HCT116 (cell line): ENCODE measurements around the gene ALCAM. TPM values are rescaled to one million over a fixed set of nuclear protein-coding genes. Genes with fewer than 3 reads are reported as not detected.

Experiments used
- ATAC-seq: fragments of 200-7000 bp; cut with Tn5 transposase; 2 replicates; pipeline ENCODE4 v1.9.1; 2020; ENCODE audit warnings: mild to moderate bottlenecking, moderate library complexity
- BruUV-seq: library from RNA; stranded (reverse); fragments of 400-500 nt; replicated peaks from 2 replicates; lab custom pipeline; 2021; lab: Mats Ljungman, UMichigan
- CTCF ChIA-PET: fragments of 300-600 bp; sonication (Branson Sonifier 250); formaldehyde crosslinking; loops from one replicate; lab custom pipeline; 2021; ENCODE audit warnings: antibody characterized with exemption; lab: Charles Lee
- POLR2A ChIA-PET: fragments of 300-600, 350-600 bp; sonication (Branson Sonifier 250); formaldehyde crosslinking; loops from one replicate; lab custom pipeline; 2021; ENCODE audit warnings: antibody characterized with exemption; lab: Charles Lee
- RAD21 ChIA-PET, 2 experiments: fragments of 300-600 bp; sonication (Branson Sonifier 250); formaldehyde crosslinking; loops; one replicate each; lab custom pipeline; 2023; ENCODE audit warnings: low total read pairs in 2 of 2; ENCODE audit not compliant: uncharacterized antibody in 2 of 2, unreplicated experiment in 2 of 2, low non-redundant PET in 1 of 2; lab: Charles Lee
- DNase-seq: peaks from one replicate; pipeline ENCODE4 v3.0.0-alpha.2; 2010; ENCODE audit warnings: low read depth, low spot score
- H2AFZ ChIP-seq: fragments of 200-600 bp; shearing (Covaris generic), sonication (generic); 2 replicates; pipeline ENCODE4 v1.6.1; 2017; ENCODE audit warnings: low read depth, mixed run types, mixed read lengths, antibody characterized with exemption, low read length; ENCODE audit not compliant: poor library complexity, severe bottlenecking
- H3K27ac ChIP-seq: 2 replicates; pipeline ENCODE4 v1.5.1; 2012; ENCODE audit warnings: low read depth, low read length
- H3K27me3 ChIP-seq: fragments of 200-600 bp; sonication (generic); 2 replicates; pipeline ENCODE4 v1.6.1; 2016; ENCODE audit warnings: mixed run types, low read length, mixed read lengths; ENCODE audit not compliant: insufficient read depth
- H3K36me3 ChIP-seq, 2 experiments: fragments of 200-500 bp in 1 of 2; fragments of 200-600 bp in 1 of 2; sonication (Bioruptor generic) in 1 of 2; sonication (generic) in 1 of 2; 2 replicates each; pipeline versions ENCODE4 v1.5.1 to v1.6.1; 2014 to 2016; ENCODE audit warnings: low read length in 2 of 2, inconsistent platforms in 1 of 2, mixed read lengths in 1 of 2, mixed run types in 1 of 2; ENCODE audit not compliant: insufficient read depth in 2 of 2, control insufficient read depth in 1 of 2
- H3K4me1 ChIP-seq, 2 experiments: fragments of 200-600 bp in 1 of 2; sonication (generic) in 1 of 2; 2 replicates each; pipeline versions ENCODE4 v1.5.1 to v1.6.1; 2012 to 2017; ENCODE audit warnings: low read length in 2 of 2, inconsistent platforms in 1 of 2, mild to moderate bottlenecking in 1 of 2, mixed read lengths in 1 of 2, mixed run types in 1 of 2, moderate library complexity in 1 of 2; ENCODE audit not compliant: insufficient read depth in 2 of 2, control insufficient read depth in 1 of 2
- H3K4me2 ChIP-seq: fragments of 200-600 bp; sonication (generic); 2 replicates; pipeline ENCODE4 v1.6.1; 2017; ENCODE audit warnings: mixed run types, low read length, mixed read lengths
- H3K4me3 ChIP-seq, 2 experiments: fragments of 200-600 bp in 1 of 2; sonication (generic) in 1 of 2; replicated peaks in 1 of 2; 2 replicates each; pipeline ENCODE4 v1.5.1; 2011 to 2016; ENCODE audit warnings: low read length in 2 of 2, control low read depth in 1 of 2, low read depth in 1 of 2, mild to moderate bottlenecking in 1 of 2, mixed read lengths in 1 of 2, mixed run types in 1 of 2
- H3K79me2 ChIP-seq: fragments of 200-600 bp; sonication (generic); 2 replicates; pipeline ENCODE4 v1.6.1; 2017; ENCODE audit warnings: mild to moderate bottlenecking, mixed run types, low read length, moderate library complexity, mixed read lengths; ENCODE audit not compliant: insufficient read depth
- H3K9ac ChIP-seq: fragments of 200-600 bp; sonication (generic); 2 replicates; pipeline ENCODE4 v1.6.1; 2016; ENCODE audit warnings: low read length, mixed read lengths
- H3K9me2 ChIP-seq: fragments of 200-600 bp; sonication (generic), shearing (Covaris generic); 2 replicates; pipeline ENCODE4 v1.6.1; 2017; ENCODE audit warnings: mixed run types, mild to moderate bottlenecking, moderate library complexity; ENCODE audit not compliant: insufficient read depth
- H3K9me3 ChIP-seq, 2 experiments: fragments of 200-500 bp in 1 of 2; fragments of 200-600 bp in 1 of 2; sonication (Bioruptor generic) in 1 of 2; sonication (generic) in 1 of 2; 2 replicates each; pipeline ENCODE4 v1.6.1; 2014 to 2017; ENCODE audit warnings: low read length in 2 of 2, mixed read lengths in 2 of 2, inconsistent platforms in 1 of 2, low read depth in 1 of 2, mild to moderate bottlenecking in 1 of 2, mixed run types in 1 of 2, moderate library complexity in 1 of 2; ENCODE audit not compliant: control insufficient read depth in 1 of 2, insufficient read depth in 1 of 2
- H4K20me1 ChIP-seq: fragments of 200-600 bp; sonication (generic), shearing (Covaris generic); 2 replicates; pipeline ENCODE4 v1.6.1; 2017; ENCODE audit warnings: mixed run types, mild to moderate bottlenecking, moderate library complexity; ENCODE audit not compliant: insufficient read depth
- CBX3 ChIP-seq: IDR thresholded peaks from 2 replicates; pipeline ENCODE4 v1.6.1; 2012; ENCODE audit warnings: low read depth
- ELF1 ChIP-seq: IDR thresholded peaks from 2 replicates; pipeline ENCODE4 v1.6.1; 2012; ENCODE audit warnings: low read depth, borderline replicate concordance
- EZH2 ChIP-seq: fragments of 200-600 bp; sonication (generic); IDR thresholded peaks from 2 replicates; pipeline ENCODE4 v1.6.1; 2017; ENCODE audit warnings: antibody characterized with exemption, mixed run types
- EZH2phosphoT487 ChIP-seq: fragments of 200-600 bp; IDR thresholded peaks from 2 replicates; pipeline ENCODE4 v1.6.1; 2018; ENCODE audit warnings: antibody characterized with exemption, borderline replicate concordance
- FOSL1 ChIP-seq: IDR thresholded peaks from 2 replicates; pipeline ENCODE4 v1.6.1; 2012; ENCODE audit warnings: low read depth
- JUND ChIP-seq: IDR thresholded peaks from 2 replicates; pipeline ENCODE4 v1.6.1; 2012
- POLR2AphosphoS5 ChIP-seq: IDR thresholded peaks from 2 replicates; pipeline ENCODE4 v1.6.1; 2011; ENCODE audit warnings: mild to moderate bottlenecking, low read depth, low read length, moderate library complexity
- REST ChIP-seq: IDR thresholded peaks from 2 replicates; pipeline ENCODE4 v1.6.1; 2012; ENCODE audit warnings: low read depth
- SIN3A ChIP-seq: IDR thresholded peaks from 2 replicates; pipeline ENCODE4 v1.6.1; 2012; ENCODE audit warnings: low read depth
- SP1 ChIP-seq: IDR thresholded peaks from 2 replicates; pipeline ENCODE4 v1.6.1; 2012; ENCODE audit warnings: low read depth
- SRF ChIP-seq: IDR thresholded peaks from 2 replicates; pipeline ENCODE4 v1.6.1; 2012; ENCODE audit warnings: low read depth
- ZBTB33 ChIP-seq: IDR thresholded peaks from 2 replicates; pipeline ENCODE4 v1.6.1; 2011; ENCODE audit warnings: mild to moderate bottlenecking, low read length, moderate library complexity; ENCODE audit not compliant: insufficient replicate concordance; ENCODE audit errors: extremely low read depth
- ZFX ChIP-seq: fragments of 450-650 bp; IDR thresholded peaks from 2 replicates; pipeline ENCODE4 v1.6.1; 2017
- ZNF274 ChIP-seq: fragments of 200-500 bp; sonication (Bioruptor generic); IDR thresholded peaks from 2 replicates; pipeline ENCODE4 v1.6.1; 2014; ENCODE audit warnings: mild to moderate bottlenecking, low read depth, low read length, inconsistent platforms
- intact Hi-C: fragments of 100-400 bp; cut with micrococcal nuclease; formaldehyde crosslinking; loops from 2 replicates; pipeline ENCODE4 v1.10.0; 2022
- total RNA-seq: library from RNA; stranded (reverse); gene quantifications from one replicate; pipeline ENCODE4 v1.2.1, GENCODE V29; 2021; ENCODE audit not compliant: unreplicated experiment
- TF ChIP-seq, protein P1 (sequence below): IDR thresholded peaks from 2 replicates; pipeline ENCODE4 v1.6.1; 2012

ALCAM gene
- total RNA-seq, 1 experiment from 2014 or later: 56.7 TPM

DNA sequence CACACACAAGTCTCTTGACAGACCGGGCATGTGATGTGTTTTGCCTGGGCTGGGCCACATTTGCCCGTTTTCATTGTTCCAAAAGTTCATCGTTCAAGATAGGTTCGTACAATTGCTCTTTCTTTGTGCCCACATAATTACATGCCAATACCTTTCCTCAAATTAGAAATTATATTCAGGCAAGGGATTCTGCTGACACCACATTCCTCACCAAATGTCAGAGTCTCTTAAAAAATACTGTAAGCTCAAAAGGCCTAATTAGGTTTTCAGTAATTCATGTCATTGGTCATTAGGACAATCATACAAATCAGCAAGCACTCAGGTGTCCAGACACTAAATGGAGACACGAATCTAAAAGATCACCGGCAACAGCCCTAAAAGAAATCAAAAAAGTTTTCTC is 215.3 kb downstream of the ALCAM start:
- ChIA-PET CTCF (no interaction called here), RAD21 (no interaction called here), POLR2A (no interaction called here)
- Histone ChIP-seq H3K4me1 (no peaks in the 10 kb centered on the region), H3K9me3 (no peaks in the 10 kb centered on the region), H2AFZ (no peak overlapping the region), H3K27ac (no peak overlapping the region), H3K4me3 (no peak overlapping the region), H3K79me2 (no peaks in the 10 kb centered on the region), H3K9ac (no peak overlapping the region), H3K27me3 (no peaks in the 10 kb centered on the region), H3K4me2 (no peak overlapping the region), H3K9me2 (no peaks in the 10 kb centered on the region), H3K36me3 (no peaks in the 10 kb centered on the region), H4K20me1 (no peaks in the 10 kb centered on the region)
- BruUV-seq: no TSS peak
- DNase-seq: no peak
- no peak for ATAC-seq
- TF ChIP-seq EZH2phosphoT487: no peak
- no peak for TF ChIP-seq SIN3A
- intact Hi-C loops: no loop called here

DNA sequence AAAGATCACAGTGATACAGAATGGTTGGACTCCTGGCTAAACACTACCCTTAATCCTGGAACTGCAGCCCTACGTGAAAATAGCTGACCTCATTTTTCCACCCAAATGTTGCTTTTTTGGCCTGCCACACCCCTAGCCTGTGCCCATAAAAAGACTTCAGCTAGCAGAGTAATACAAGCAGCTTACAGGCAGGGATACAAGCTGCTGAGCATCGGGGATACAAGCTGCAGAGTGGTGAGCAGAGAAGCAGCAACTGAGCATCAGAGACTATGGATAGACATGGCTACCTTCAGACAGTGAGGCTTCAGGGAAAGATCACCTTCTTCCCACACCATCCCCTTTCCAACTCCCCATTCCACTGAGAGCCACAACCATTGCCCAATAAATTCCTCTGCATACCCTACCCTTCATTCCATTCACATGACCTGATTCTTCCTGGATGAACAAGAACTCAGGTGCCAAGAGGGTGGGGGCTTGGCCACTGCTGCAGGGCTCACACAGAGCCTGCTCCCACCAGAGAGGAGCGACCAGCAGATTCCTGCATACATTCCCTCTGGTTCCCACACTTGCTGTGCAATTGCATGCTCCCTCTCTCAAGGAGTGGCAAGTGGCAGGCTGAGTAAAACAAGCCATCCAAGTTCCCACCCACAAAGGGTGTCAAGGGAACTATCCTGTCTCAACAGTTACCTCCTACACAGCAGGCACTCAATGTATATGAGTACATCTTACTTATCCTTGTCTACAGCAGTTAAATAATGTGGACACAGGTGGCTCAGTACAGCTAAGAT is 217.5 kb downstream of the ALCAM start:
- POLR2A ChIA-PET: no interaction called here
- intact Hi-C loops: no loop called here
- no peak overlapping the region for H3K9ac ChIP-seq
- H3K27ac ChIP-seq: no peak overlapping the region
- H3K36me3 ChIP-seq: no peaks in the 10 kb centered on the region
- no peaks in the 10 kb centered on the region for H3K9me3 ChIP-seq
- no TSS peak for BruUV-seq
- H3K4me1 ChIP-seq: no peaks in the 10 kb centered on the region
- no peak overlapping the region for H3K4me2 ChIP-seq
- ATAC-seq (no peak), DNase-seq (no peak)
- H3K27me3 ChIP-seq: no peaks in the 10 kb centered on the region
- no peaks in the 10 kb centered on the region for H3K9me2 ChIP-seq
- RAD21 ChIA-PET: no interaction called here
- no peaks in the 10 kb centered on the region for H4K20me1 ChIP-seq
- H2AFZ ChIP-seq: no peak overlapping the region
- no peak overlapping the region for H3K4me3 ChIP-seq
- CTCF ChIA-PET: no interaction called here
- no peaks in the 10 kb centered on the region for H3K79me2 ChIP-seq
- no peak for TF ChIP-seq SP1
- no peak for TF ChIP-seq FOSL1
- TF ChIP-seq, protein P1, sequence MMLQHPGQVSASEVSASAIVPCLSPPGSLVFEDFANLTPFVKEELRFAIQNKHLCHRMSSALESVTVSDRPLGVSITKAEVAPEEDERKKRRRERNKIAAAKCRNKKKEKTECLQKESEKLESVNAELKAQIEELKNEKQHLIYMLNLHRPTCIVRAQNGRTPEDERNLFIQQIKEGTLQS: no peak
- no peak for TF ChIP-seq ELF1
- TF ChIP-seq ZFX: no peak
- no peak for TF ChIP-seq JUND
- TF ChIP-seq SRF: no peak
- no peak for TF ChIP-seq EZH2phosphoT487
- no peak for TF ChIP-seq REST
- TF ChIP-seq EZH2: no peak
- no peak for TF ChIP-seq ZBTB33
- no peak for TF ChIP-seq ZNF274
- no peak for TF ChIP-seq CBX3
- TF ChIP-seq POLR2AphosphoS5: no peak
- TF ChIP-seq SIN3A: no peak
